GM19035 (cell line): ENCODE measurements around the gene VEZF1.
A peak's percentile ranks its signal among the peaks of the same experiment; 100 is the strongest.

Experiments
- ATAC-seq: cut with Tn5 transposase; IDR thresholded peaks from one replicate; pipeline ENCODE4 v1.9.1; 2021; ENCODE audit not compliant: unreplicated experiment

The VEZF1 gene

GRCh38 chr17:57953219-57953618 is 34.8 kb downstream of the VEZF1 start:
- ATAC-seq = no peak

- ATAC-seq = no peak
Observed at GRCh38 chr17:57949649-57950048, 38.4 kb downstream of the VEZF1 start.

- no peak for ATAC-seq
Observed at GRCh38 chr17:57948555-57949420, 39.3 kb downstream of the VEZF1 start.

GRCh38 chr17:57948169-57948554 is 39.9 kb downstream of the VEZF1 start:
- no peak for ATAC-seq

- no peak for ATAC-seq
Observed at GRCh38 chr17:57947369-57947768, 40.7 kb downstream of the VEZF1 start.

- peak; percentile 82 for ATAC-seq
Observed at GRCh38 chr17:57946798-57947358, 41.2 kb downstream of the VEZF1 start.

GRCh38 chr17:57945996-57946797 is 41.9 kb downstream of the VEZF1 start:
- peak; percentile 14 for ATAC-seq

- no peak for ATAC-seq
Observed at GRCh38 chr17:57944908-57945307, 43.1 kb downstream of the VEZF1 start.

GRCh38 chr17:57943645-57944044 is 44.4 kb downstream of the VEZF1 start:
- ATAC-seq = no peak

GRCh38 chr17:57943140-57943539 is 44.9 kb downstream of the VEZF1 start:
- ATAC-seq = no peak

- ATAC-seq = no peak
Observed at GRCh38 chr17:57941384-57942370, 46.4 kb downstream of the VEZF1 start.

- no peak for ATAC-seq
Observed at GRCh38 chr17:57940653-57941329, 47.3 kb downstream of the VEZF1 start.

- ATAC-seq = no peak
Observed at GRCh38 chr17:57940231-57940630, 47.8 kb downstream of the VEZF1 start.

- ATAC-seq = peak; percentile 57
Observed at GRCh38 chr17:57939797-57940196, 48.3 kb downstream of the VEZF1 start.

- ATAC-seq = no peak
Observed at GRCh38 chr17:57938061-57938502, 50.0 kb downstream of the VEZF1 start.

- ATAC-seq = no peak
Observed at GRCh38 chr17:57937492-57937891, 50.6 kb downstream of the VEZF1 start.

- no peak for ATAC-seq
Observed at GRCh38 chr17:57935833-57936807, 51.9 kb downstream of the VEZF1 start.

- ATAC-seq = no peak
Observed at GRCh38 chr17:57931488-57932137, 56.4 kb downstream of the VEZF1 start.
